Glutamatergic neuron (in vitro differentiated cells): Measurements from ENCODE around the gene DHX29. TPM values are rescaled to one million over a fixed set of nuclear protein-coding genes. Genes with fewer than 3 reads are reported as not detected.
A peak's percentile ranks its signal among the peaks of the same experiment; 100 is the strongest.

Experiments used
- DNase-seq: peaks from one replicate; pipeline ENCODE4 v3.0.0; 2022
- H3K27ac Mint-ChIP-seq: one replicate; pipeline ENCODE4 v1.8.0; 2020; ENCODE audit warnings: mild to moderate bottlenecking, mixed read lengths, inconsistent platforms; ENCODE audit not compliant: unreplicated experiment
- H3K27me3 Mint-ChIP-seq: one replicate; pipeline ENCODE4 v1.8.0; 2020; ENCODE audit warnings: mild to moderate bottlenecking, moderate library complexity, mixed read lengths, inconsistent platforms; ENCODE audit not compliant: unreplicated experiment
- H3K36me3 Mint-ChIP-seq: one replicate; pipeline ENCODE4 v1.8.0; 2020; ENCODE audit warnings: mild to moderate bottlenecking, mixed read lengths, inconsistent platforms; ENCODE audit not compliant: unreplicated experiment
- H3K4me1 Mint-ChIP-seq: one replicate; pipeline ENCODE4 v1.8.0; 2020; ENCODE audit warnings: mild to moderate bottlenecking, low read depth, mixed read lengths, inconsistent platforms; ENCODE audit not compliant: unreplicated experiment
- H3K4me3 Mint-ChIP-seq: one replicate; pipeline ENCODE4 v1.8.0; 2020; ENCODE audit warnings: mild to moderate bottlenecking, mixed read lengths, inconsistent platforms; ENCODE audit not compliant: unreplicated experiment
- H3K9me3 Mint-ChIP-seq: one replicate; pipeline ENCODE4 v1.8.0; 2020; ENCODE audit warnings: mild to moderate bottlenecking, moderate library complexity, mixed read lengths, inconsistent platforms; ENCODE audit not compliant: unreplicated experiment
- total RNA-seq: library from RNA; stranded (reverse); fragmentation: NEBNext Ultra II Directional; extraction: Animal tissue kit (Norgen Biotek cat#: 25700); gene quantifications from one replicate; pipeline ENCODE4 v1.2.1, GENCODE V29; 2021; ENCODE audit not compliant: unreplicated experiment
- TF ChIP-seq, protein P1 (sequence below): fragments of 200-600 bp; sonication (generic); IDR thresholded peaks from one replicate; pipeline ENCODE4 v1.5.0; 2021; ENCODE audit not compliant: partially characterized antibody, unreplicated experiment

The DHX29 gene
- total RNA-seq, 1 donor from 2014 or later: 22.9 TPM

DNA sequence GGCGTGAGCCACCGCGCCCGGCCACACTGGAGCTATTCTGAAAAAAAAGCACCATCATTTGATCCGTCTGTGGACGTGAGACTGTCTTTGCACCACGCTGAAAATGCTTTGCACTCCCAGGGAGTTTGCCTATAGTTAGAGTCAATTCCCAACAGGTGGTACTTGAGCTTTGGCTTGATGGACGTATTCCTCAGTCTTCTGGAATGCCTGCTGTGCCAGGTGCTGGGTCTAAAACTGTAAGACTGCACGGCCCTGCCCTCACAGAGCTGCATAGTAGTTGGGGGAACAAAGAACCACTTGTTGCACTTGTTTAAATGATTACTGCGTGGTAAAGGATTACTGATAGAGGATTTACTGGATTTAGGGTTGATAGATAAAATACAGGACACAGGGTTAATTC lies 70.7 kb downstream of the DHX29 start:
- no peaks in the 10 kb centered on the region for H3K36me3 Mint-ChIP-seq
- peaks cover 18% of the 10 kb centered on the region for H3K27me3 Mint-ChIP-seq
- peaks cover 5% of the 10 kb centered on the region for H3K4me1 Mint-ChIP-seq
- no peak overlapping the region for H3K27ac Mint-ChIP-seq
- peaks cover 6% of the 10 kb centered on the region for H3K9me3 Mint-ChIP-seq
- no peak for DNase-seq
- no peak overlapping the region for H3K4me3 Mint-ChIP-seq
- TF ChIP-seq, protein P1, sequence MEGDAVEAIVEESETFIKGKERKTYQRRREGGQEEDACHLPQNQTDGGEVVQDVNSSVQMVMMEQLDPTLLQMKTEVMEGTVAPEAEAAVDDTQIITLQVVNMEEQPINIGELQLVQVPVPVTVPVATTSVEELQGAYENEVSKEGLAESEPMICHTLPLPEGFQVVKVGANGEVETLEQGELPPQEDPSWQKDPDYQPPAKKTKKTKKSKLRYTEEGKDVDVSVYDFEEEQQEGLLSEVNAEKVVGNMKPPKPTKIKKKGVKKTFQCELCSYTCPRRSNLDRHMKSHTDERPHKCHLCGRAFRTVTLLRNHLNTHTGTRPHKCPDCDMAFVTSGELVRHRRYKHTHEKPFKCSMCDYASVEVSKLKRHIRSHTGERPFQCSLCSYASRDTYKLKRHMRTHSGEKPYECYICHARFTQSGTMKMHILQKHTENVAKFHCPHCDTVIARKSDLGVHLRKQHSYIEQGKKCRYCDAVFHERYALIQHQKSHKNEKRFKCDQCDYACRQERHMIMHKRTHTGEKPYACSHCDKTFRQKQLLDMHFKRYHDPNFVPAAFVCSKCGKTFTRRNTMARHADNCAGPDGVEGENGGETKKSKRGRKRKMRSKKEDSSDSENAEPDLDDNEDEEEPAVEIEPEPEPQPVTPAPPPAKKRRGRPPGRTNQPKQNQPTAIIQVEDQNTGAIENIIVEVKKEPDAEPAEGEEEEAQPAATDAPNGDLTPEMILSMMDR: no peak

GRCh38 chr5:55234121-55234700 lies 73.3 kb downstream of the DHX29 start:
- Mint-ChIP-seq H3K4me1 (peaks cover 5% of the 10 kb centered on the region), H3K9me3 (peaks cover 6% of the 10 kb centered on the region), H3K27ac (no peak overlapping the region), H3K27me3 (peaks cover 32% of the 10 kb centered on the region), H3K36me3 (no peaks in the 10 kb centered on the region), H3K4me3 (peak overlapping the region; percentile 86)
- peak; percentile 38 for DNase-seq
- TF ChIP-seq, protein P1: no peak

- Mint-ChIP-seq H3K9me3 (peaks cover 6% of the 10 kb centered on the region), H3K27ac (no peak within 1 kb of the TSS), H3K36me3 (no peaks in the 10 kb centered on the region), H3K27me3 (peaks cover 41% of the 10 kb centered on the region), H3K4me1 (peaks cover 5% of the 10 kb centered on the region), H3K4me3 (peak within 1 kb of the TSS; percentile 95)
- DNase-seq: peak; percentile 78
- TF ChIP-seq, protein P1: no peak
Observed at GRCh38 chr5:55232985-55233928, 74.2 kb downstream of the DHX29 start, which contains the start of gene CCNO. TSS of gene CCNO (minus strand) at chr5:55233608. CDS start at chr5:55233523, 85 bp downstream.

- Mint-ChIP-seq H3K4me1 (peaks cover 8% of the 10 kb centered on the region), H3K9me3 (peaks cover 9% of the 10 kb centered on the region), H3K27me3 (peaks cover 48% of the 10 kb centered on the region), H3K4me3 (peak overlapping the region; percentile 95), H3K36me3 (no peaks in the 10 kb centered on the region), H3K27ac (no peak overlapping the region)
- TF ChIP-seq, protein P1: no peak
- DNase-seq: peak; percentile 50
Observed at GRCh38 chr5:55232271-55232984, 75.1 kb downstream of the DHX29 start.
